ENCODE measurements around the gene RDH11.

DNA sequence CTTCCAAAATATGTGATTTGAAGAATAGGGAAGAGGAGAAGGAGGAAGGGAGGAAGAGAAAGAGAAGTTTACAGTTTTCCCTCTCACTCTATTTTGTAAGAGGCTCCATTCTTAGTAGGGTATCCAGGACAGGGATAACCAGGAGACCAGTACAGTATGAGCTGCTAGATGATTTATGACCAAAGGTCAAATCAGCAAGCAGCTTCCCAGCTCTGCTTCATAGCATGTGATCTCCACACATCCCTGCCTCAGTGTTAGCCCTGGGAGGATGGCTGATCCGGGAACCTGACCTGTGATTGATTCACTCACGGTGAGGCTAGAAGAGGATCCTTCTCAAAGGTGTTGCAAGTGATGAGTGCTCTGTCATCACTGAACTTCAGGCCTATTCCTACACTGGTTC, 22.7 kb upstream of the RDH11 start:
- TF ChIP-seq, protein P1, sequence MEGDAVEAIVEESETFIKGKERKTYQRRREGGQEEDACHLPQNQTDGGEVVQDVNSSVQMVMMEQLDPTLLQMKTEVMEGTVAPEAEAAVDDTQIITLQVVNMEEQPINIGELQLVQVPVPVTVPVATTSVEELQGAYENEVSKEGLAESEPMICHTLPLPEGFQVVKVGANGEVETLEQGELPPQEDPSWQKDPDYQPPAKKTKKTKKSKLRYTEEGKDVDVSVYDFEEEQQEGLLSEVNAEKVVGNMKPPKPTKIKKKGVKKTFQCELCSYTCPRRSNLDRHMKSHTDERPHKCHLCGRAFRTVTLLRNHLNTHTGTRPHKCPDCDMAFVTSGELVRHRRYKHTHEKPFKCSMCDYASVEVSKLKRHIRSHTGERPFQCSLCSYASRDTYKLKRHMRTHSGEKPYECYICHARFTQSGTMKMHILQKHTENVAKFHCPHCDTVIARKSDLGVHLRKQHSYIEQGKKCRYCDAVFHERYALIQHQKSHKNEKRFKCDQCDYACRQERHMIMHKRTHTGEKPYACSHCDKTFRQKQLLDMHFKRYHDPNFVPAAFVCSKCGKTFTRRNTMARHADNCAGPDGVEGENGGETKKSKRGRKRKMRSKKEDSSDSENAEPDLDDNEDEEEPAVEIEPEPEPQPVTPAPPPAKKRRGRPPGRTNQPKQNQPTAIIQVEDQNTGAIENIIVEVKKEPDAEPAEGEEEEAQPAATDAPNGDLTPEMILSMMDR (IDR thresholded peaks at IDR 0.05) = no peak
- TF ChIP-seq POLR2A (IDR thresholded peaks at IDR 0.05) = no peak
